H9 (cell line): ENCODE measurements around the gene LGALS3. TPM values are rescaled to one million over a fixed set of nuclear protein-coding genes. Genes with fewer than 3 reads are reported as not detected.

Experiments
- DNase-seq: peaks from one replicate; pipeline ENCODE4 v3.0.0-alpha.2; 2017
- H2AFZ ChIP-seq: one replicate; pipeline ENCODE4 v1.6.1; 2013; ENCODE audit warnings: mild to moderate bottlenecking, low read length, control low read depth, moderate library complexity
- H2AK5ac ChIP-seq: 2 replicates; pipeline ENCODE4 v1.6.1; 2013; ENCODE audit warnings: low read length, control low read depth, mixed read lengths; ENCODE audit not compliant: insufficient read length
- H2BK120ac ChIP-seq: one replicate; pipeline ENCODE4 v1.6.1; 2013; ENCODE audit warnings: low read depth, mild to moderate bottlenecking, low read length, control low read depth, inconsistent platforms; ENCODE audit not compliant: poor library complexity, severe bottlenecking
- H2BK12ac ChIP-seq: 2 replicates; pipeline ENCODE4 v1.6.1; 2013; ENCODE audit warnings: low read length, control low read depth, mixed read lengths, low read depth; ENCODE audit not compliant: insufficient read length
- H2BK15ac ChIP-seq: 2 replicates; pipeline ENCODE4 v1.6.1; 2013; ENCODE audit warnings: low read depth, low read length, control low read depth
- H2BK20ac ChIP-seq: one replicate; pipeline ENCODE4 v1.6.1; 2013; ENCODE audit warnings: low read depth, mild to moderate bottlenecking, low read length, control low read depth, inconsistent platforms; ENCODE audit not compliant: poor library complexity, severe bottlenecking
- H2BK5ac ChIP-seq: 2 replicates; pipeline ENCODE4 v1.6.1; 2013; ENCODE audit warnings: low read length, control low read depth, mixed read lengths; ENCODE audit not compliant: insufficient read length
- H3K14ac ChIP-seq: 2 replicates; pipeline ENCODE4 v1.6.1; 2013; ENCODE audit warnings: low read length, control low read depth; ENCODE audit not compliant: insufficient read depth
- H3K18ac ChIP-seq: 2 replicates; pipeline ENCODE4 v1.6.1; 2013; ENCODE audit warnings: low read depth, mild to moderate bottlenecking, mixed read lengths, low read length, control low read depth; ENCODE audit not compliant: insufficient read length
- H3K23ac ChIP-seq: 2 replicates; pipeline ENCODE4 v1.6.1; 2013; ENCODE audit warnings: low read length, control low read depth, mixed read lengths, low read depth; ENCODE audit not compliant: insufficient read length
- H3K23me2 ChIP-seq: 2 replicates; pipeline ENCODE4 v1.6.1; 2013; ENCODE audit warnings: low read depth, mild to moderate bottlenecking, mixed read lengths, low read length, control low read depth; ENCODE audit not compliant: insufficient read length, poor library complexity, severe bottlenecking
- H3K27ac ChIP-seq: 2 replicates; pipeline ENCODE4 v1.5.1; 2013; ENCODE audit warnings: low read length, control low read depth, mixed read lengths, low read depth; ENCODE audit not compliant: insufficient read length
- H3K27me3 ChIP-seq: 2 replicates; pipeline ENCODE4 v1.6.1; 2013; ENCODE audit warnings: low read length, control low read depth, inconsistent platforms; ENCODE audit not compliant: insufficient read depth
- H3K4ac ChIP-seq: 2 replicates; pipeline ENCODE4 v1.6.1; 2013; ENCODE audit warnings: low read depth, mild to moderate bottlenecking, control low read depth, inconsistent platforms, low read length, moderate library complexity
- H3K4me1 ChIP-seq: 2 replicates; pipeline ENCODE4 v1.6.1; 2013; ENCODE audit warnings: low read length, control low read depth, inconsistent platforms; ENCODE audit not compliant: insufficient read depth
- H3K4me2 ChIP-seq: 2 replicates; pipeline ENCODE4 v1.6.1; 2013; ENCODE audit warnings: low read length, control low read depth, mixed read lengths; ENCODE audit not compliant: insufficient read length, insufficient read depth
- H3K56ac ChIP-seq: 2 replicates; pipeline ENCODE4 v1.6.1; 2013; ENCODE audit warnings: low read depth, mild to moderate bottlenecking, mixed read lengths, low read length, control low read depth; ENCODE audit not compliant: insufficient read length
- H3K79me1 ChIP-seq: 2 replicates; pipeline ENCODE4 v1.6.1; 2013; ENCODE audit warnings: low read depth, mild to moderate bottlenecking, moderate library complexity, low read length, control low read depth, inconsistent platforms; ENCODE audit not compliant: insufficient read depth, poor library complexity, severe bottlenecking
- H3K79me2 ChIP-seq: 2 replicates; pipeline ENCODE4 v1.6.1; 2013; ENCODE audit warnings: low read length, control low read depth, inconsistent platforms; ENCODE audit not compliant: insufficient read depth
- H3K9ac ChIP-seq: 2 replicates; pipeline ENCODE4 v1.6.1; 2013; ENCODE audit warnings: low read length, control low read depth, mixed read lengths; ENCODE audit not compliant: insufficient read length; ENCODE audit errors: extremely low read depth
- H3K9me3 ChIP-seq: one replicate; pipeline ENCODE4 v1.6.1; 2013; ENCODE audit warnings: low read depth, low read length, inconsistent platforms; ENCODE audit not compliant: control insufficient read depth
- H3T11ph ChIP-seq: one replicate; pipeline ENCODE4 v1.6.1; 2013; ENCODE audit warnings: mild to moderate bottlenecking, low read length, control low read depth, inconsistent platforms
- H4K20me1 ChIP-seq: one replicate; pipeline ENCODE4 v1.6.1; 2013; ENCODE audit not compliant: control insufficient read depth, insufficient read length, insufficient read depth
- H4K5ac ChIP-seq: 2 replicates; pipeline ENCODE4 v1.6.1; 2013; ENCODE audit warnings: low read depth, mild to moderate bottlenecking, mixed read lengths, low read length, control low read depth; ENCODE audit not compliant: insufficient read length
- H4K8ac ChIP-seq: replicated peaks from 2 replicates; pipeline ENCODE4 v1.6.1; 2013; ENCODE audit warnings: low read length, control low read depth, mixed read lengths, low read depth; ENCODE audit not compliant: insufficient read length
- H4K91ac ChIP-seq: 2 replicates; pipeline ENCODE4 v1.6.1; 2013; ENCODE audit warnings: low read depth, mild to moderate bottlenecking, moderate library complexity, mixed read lengths, low read length, control low read depth; ENCODE audit not compliant: insufficient read length
- H3K27ac Mint-ChIP-seq, 3 experiments: 2 replicates in 2 of 3; 3 replicates in 1 of 3; pipeline ENCODE4 v1.8.0; 2020 to 2021; ENCODE audit warnings: mixed read lengths in 3 of 3, mild to moderate bottlenecking in 1 of 3, moderate library complexity in 1 of 3
- H3K27me3 Mint-ChIP-seq: 2 replicates; pipeline ENCODE4 v1.8.0; 2021; ENCODE audit warnings: low read depth, mild to moderate bottlenecking, moderate library complexity, mixed read lengths
- H3K36me3 Mint-ChIP-seq, 3 experiments: 2 replicates in 2 of 3; 3 replicates in 1 of 3; pipeline ENCODE4 v1.8.0; 2020 to 2021; ENCODE audit warnings: low read depth in 3 of 3, mixed read lengths in 3 of 3; ENCODE audit not compliant: insufficient read depth in 1 of 3
- H3K4me1 Mint-ChIP-seq, 2 experiments: 2 replicates each; pipeline ENCODE4 v1.8.0; 2020; ENCODE audit warnings: mixed read lengths in 2 of 2
- H3K4me3 Mint-ChIP-seq, 2 experiments: 2 replicates in 1 of 2; 3 replicates in 1 of 2; pipeline ENCODE4 v1.8.0; 2020 to 2021; ENCODE audit warnings: mild to moderate bottlenecking in 2 of 2, mixed read lengths in 2 of 2, moderate library complexity in 1 of 2
- H3K9me3 Mint-ChIP-seq, 2 experiments: 2 replicates in 1 of 2; 3 replicates in 1 of 2; pipeline ENCODE4 v1.8.0; 2020; ENCODE audit warnings: mild to moderate bottlenecking in 2 of 2, mixed read lengths in 2 of 2, moderate library complexity in 1 of 2
- WGBS: extraction: QIAGEN DNeasy Blood & Tissue Kit; methylation state at CpG from one replicate; pipeline ENCODE4 v1.1.7; 2013; ENCODE audit warnings: missing lambda C conversion rate, low lambda C conversion rate, mixed read lengths; ENCODE audit not compliant: insufficient read length; ENCODE audit errors: extremely low coverage; 5-methylcytosine and 5-hydroxymethylcytosine counted together
- total RNA-seq: library from RNA; stranded (reverse); gene quantifications from 2 replicates; pipeline ENCODE4 v1.2.1, GENCODE V29; 2021
- TF ChIP-seq, protein P1 (sequence below): fragments of 200-600 bp; sonication (generic); conservative IDR thresholded peaks from 3 replicates; pipeline ENCODE4 v1.8.0; 2021; ENCODE audit warnings: antibody characterized with exemption, mild to moderate bottlenecking

The LGALS3 gene
- total RNA-seq, 1 experiment from 2014 or later = 4.0 TPM

DNA sequence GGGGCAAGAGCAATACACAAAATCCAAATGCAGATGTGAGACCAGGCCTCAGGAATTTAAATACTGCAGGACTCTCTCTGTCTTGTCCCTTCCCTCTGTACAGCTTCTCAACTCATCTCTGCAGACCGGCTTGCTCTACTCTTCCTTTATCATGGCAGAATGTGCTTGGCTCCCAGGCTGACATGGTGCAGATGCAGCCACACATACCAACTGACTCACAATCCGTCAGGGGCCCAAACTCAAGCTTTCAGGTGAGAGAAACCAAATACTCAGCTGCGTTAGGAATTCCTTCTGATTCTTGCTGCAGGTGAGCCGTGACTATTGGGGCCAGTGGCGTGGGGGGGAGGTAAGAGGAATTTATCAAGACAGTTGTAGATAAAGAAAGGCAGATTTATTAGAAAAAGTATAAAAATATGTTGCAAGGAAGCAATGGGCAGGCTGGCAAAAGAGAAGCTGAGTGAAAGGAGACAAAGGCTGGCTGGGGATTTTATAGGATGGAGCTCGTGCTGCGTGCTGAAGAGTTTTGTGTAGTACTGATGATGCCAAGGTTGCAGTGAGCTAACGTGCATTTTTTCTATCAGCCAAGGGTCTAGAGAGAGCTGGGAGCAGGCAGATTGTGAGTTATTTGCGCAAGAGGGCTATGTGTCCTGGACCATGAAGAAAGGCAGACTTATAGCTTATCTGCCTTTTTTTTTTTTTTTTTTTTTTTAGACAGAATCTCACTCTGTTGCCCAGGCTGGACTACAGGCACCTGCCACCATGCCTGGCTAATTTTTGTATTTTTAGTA, 5.0 kb upstream of the LGALS3 start:
- Mint-ChIP-seq H3K9me3 (no peaks in the 10 kb centered on the region), H3K4me1 (peaks cover 12 to 14% of the 10 kb centered on the region in 2 experiments), H3K36me3 (no peaks in the 10 kb centered on the region; a peak in 1 of 7 replicates), H3K4me3 (no peak overlapping the region), H3K27me3 (peaks cover 48% of the 10 kb centered on the region), H3K27ac (no peak overlapping the region)
- no peaks in the 10 kb centered on the region for H3K4me1 ChIP-seq
- no peak overlapping the region for H4K91ac ChIP-seq
- no peak overlapping the region for H2BK20ac ChIP-seq
- H3K9me3 ChIP-seq = no peaks in the 10 kb centered on the region
- no peak for DNase-seq
- no peak overlapping the region for H3K4ac ChIP-seq
- no peaks in the 10 kb centered on the region for H4K20me1 ChIP-seq
- H3K27me3 ChIP-seq = no peaks in the 10 kb centered on the region; the same call in 1 of the 2 replicates
- no peak overlapping the region for H2BK12ac ChIP-seq
- no peak overlapping the region for H4K8ac ChIP-seq
- H4K5ac ChIP-seq = no peak overlapping the region
- no peaks in the 10 kb centered on the region for H3K23me2 ChIP-seq
- TF ChIP-seq, protein P1, sequence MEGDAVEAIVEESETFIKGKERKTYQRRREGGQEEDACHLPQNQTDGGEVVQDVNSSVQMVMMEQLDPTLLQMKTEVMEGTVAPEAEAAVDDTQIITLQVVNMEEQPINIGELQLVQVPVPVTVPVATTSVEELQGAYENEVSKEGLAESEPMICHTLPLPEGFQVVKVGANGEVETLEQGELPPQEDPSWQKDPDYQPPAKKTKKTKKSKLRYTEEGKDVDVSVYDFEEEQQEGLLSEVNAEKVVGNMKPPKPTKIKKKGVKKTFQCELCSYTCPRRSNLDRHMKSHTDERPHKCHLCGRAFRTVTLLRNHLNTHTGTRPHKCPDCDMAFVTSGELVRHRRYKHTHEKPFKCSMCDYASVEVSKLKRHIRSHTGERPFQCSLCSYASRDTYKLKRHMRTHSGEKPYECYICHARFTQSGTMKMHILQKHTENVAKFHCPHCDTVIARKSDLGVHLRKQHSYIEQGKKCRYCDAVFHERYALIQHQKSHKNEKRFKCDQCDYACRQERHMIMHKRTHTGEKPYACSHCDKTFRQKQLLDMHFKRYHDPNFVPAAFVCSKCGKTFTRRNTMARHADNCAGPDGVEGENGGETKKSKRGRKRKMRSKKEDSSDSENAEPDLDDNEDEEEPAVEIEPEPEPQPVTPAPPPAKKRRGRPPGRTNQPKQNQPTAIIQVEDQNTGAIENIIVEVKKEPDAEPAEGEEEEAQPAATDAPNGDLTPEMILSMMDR = no peak
- no peak overlapping the region for H2AK5ac ChIP-seq
- H2BK15ac ChIP-seq = no peak overlapping the region
- H3K79me1 ChIP-seq = no peaks in the 10 kb centered on the region
- no peak overlapping the region for H3K9ac ChIP-seq
- no peak overlapping the region for H2AFZ ChIP-seq
- no peak overlapping the region for H3K23ac ChIP-seq
- H2BK5ac ChIP-seq = no peak overlapping the region
- H2BK120ac ChIP-seq = peak overlapping the region; percentile 11
- H3T11ph ChIP-seq = no peak overlapping the region
- no CpG with 5 or more reads among the region's 9 CpGs for WGBS
- H3K14ac ChIP-seq = no peak overlapping the region
- no peak overlapping the region for H3K56ac ChIP-seq
- H3K4me2 ChIP-seq = no peak overlapping the region
- no peak overlapping the region for H3K18ac ChIP-seq
- H3K79me2 ChIP-seq = no peaks in the 10 kb centered on the region
- H3K27ac ChIP-seq = no peak overlapping the region
